NCI-H2029 treated with DMSO at 0.1 percent for 48 hours (cell line): Measurements from ENCODE around the gene ETFA.

Source experiments
- DNase-seq: peaks from one replicate; lab custom pipeline; 2025; lab: John Stamatoyannopoulos, UW

The ETFA gene

DNA sequence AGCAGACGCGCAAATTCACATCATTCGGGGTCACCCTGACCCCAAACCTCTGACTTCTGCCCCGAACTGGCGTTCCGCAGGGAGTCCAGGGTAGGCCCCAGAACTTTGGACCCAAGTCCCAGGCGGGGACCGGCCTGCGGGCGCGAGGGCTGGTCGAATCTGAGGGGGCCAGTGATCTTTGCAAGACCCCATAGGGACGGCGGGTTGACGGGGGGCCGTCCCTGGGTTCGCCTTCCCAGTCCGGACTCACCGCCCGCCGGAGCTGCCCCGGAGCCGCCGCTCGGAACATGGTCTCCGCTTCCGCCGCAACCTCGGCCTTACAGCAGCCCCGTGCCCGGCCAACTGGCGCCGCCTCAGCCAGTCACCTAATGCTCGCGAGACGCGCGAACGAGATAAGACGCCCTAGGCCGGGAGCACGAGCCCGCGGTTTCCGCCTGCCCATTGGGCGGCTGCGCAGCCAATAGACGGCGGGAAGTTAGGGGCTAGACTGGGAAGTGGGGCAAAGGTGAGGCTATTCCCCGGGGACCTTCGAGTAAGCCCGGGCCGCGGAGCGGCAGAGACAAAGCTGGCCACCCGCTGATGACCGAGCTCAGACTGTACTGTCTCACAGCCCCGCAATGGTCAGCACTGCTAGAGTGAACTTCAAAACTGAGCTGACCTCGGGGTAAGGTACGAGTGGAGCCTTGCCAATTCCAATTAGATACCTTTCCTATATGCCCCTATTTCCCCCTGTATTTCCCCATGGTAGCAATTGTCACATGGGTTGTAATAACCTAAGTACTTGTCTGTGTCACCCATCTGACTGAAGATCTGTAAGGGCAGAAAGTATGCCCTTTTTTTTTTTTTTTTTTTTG is at the start of gene ETFA:
ETFA (minus strand) TSS at position 370 of the 854 bp plus-strand sequence; CDS start at position 289, 81 bp downstream.
- DNase-seq = peak; percentile 27

DNA sequence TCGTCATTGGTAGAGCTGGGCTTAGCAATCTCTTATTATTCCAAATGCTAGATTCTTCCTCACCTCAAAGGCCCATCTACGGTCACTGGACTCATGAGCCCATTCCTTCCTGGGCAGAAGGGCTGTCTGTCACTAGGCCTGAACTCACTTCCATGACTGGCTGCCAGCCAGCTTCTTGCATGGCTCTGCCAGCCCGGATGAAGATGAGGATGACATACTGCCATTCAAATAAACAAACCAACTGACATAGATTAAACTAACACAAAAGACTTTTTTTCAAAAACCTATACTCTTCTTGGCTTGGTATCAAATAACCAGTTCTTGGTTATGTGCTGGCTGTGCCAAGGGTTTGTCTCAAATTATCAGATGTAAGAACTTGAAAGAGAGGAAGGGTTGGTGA is 49.1 kb upstream of the ETFA start:
- no peak for DNase-seq

DNA sequence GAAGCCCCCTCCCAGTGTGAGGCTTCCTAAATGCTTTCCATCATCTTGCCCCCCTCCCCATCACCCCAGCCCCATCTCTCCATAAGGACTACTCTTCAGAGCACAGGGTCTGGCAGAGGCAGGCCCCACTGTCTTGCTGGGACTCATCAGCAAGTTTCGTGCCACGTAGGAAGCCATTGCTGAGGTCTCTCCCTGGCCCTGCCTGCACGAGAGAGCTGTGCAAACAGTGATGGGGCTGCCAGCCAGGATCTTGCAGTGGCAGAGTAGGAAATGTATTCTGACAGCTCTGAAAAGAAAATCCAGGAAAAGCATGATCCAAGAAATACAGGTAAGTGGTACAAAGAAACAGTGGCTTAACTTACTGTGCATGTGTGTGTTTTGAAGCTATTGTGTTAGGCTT is 47.9 kb upstream of the ETFA start:
- peak; percentile 21 for DNase-seq

DNA sequence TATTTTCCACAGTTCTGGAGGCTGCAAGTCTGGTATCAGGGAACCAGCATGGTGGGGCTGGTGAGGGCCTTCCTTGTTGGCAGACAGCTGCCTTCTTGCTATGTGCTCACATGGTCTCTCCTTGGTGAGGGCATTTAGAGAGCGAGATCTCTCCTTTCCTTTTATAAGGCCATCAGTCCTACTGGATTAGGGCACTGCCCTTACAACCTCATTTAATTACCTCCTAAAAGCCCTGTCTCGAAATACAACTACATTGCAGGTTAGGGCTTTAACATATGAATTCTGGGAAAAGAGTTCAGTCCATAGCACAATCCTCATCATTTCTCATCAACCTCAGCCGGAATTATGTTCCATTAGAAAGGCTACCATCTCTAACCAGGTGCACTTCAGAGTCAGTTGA is 47.2 kb upstream of the ETFA start:
- DNase-seq = no peak

DNA sequence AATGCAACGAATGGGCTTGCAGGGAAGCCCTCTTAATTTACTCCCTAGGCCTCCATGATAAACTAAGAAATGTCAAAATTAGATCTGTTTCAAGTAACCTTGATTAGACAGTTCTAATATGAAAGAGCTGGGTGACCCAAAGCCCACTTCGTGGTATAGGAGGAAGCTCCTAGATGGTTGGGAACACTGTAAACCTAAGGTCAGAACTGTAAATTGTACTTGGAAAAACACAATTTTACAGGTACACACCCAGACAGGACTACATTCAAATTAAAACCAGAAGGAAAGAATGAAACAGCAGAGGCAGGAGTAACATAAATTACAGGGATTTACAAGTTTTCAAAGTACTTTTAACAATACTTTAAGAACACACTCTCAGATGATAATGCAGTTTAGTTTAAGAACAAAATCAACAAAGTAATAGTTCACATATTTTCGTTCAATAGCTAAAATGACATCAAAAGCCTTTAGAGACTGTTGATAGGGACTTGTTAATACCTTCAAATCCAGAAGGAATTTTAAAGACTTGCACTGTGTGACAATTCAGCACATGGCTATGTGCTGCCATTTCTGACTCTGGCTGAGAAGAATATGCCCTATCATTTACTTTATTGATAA is 43.7 kb upstream of the ETFA start:
- no peak for DNase-seq

DNA sequence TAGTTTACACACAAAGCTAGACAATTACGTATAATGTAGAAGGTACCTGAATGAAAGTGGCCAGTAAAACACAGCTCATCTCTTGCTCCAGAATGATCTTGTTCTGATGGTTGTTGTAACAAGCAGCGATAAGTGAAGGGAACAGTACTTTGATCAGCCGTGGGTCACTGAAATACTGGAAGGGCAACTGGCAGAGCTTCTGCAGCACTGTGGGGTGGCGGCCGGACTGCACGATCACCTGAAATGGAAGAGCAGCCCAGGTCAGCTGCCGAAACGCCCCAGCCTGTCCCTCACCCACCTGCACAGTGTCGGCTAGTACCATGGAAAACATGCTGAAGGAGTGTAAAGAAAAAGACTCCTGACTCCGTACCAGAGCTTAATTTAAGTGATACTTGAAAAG is 42.6 kb upstream of the ETFA start:
- no peak for DNase-seq

DNA sequence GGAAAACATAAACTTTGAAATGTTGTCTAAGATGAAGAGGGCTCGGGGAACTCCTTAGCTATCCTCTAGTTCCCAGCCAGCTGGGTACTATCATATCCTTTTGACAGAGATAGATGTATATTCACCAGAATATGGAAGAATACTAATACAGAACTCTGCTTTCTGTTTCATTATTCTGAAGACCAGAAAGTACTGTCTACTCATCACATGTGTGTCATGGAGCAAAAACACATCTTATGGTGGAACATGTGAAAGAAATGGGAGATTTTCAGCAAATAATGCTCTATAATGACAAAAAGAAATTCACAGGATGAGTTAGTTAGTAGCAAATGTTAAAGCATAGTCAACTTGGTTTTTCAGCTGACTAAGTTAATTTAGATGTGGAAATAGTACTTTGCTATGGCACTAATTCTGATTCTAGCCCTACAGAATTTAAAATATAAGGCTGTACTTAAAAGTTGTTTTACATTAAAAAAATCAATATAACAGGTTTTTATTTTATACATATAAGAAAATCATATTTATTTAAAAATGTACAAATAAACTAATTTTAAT is 41.8 kb upstream of the ETFA start:
- no peak for DNase-seq

DNA sequence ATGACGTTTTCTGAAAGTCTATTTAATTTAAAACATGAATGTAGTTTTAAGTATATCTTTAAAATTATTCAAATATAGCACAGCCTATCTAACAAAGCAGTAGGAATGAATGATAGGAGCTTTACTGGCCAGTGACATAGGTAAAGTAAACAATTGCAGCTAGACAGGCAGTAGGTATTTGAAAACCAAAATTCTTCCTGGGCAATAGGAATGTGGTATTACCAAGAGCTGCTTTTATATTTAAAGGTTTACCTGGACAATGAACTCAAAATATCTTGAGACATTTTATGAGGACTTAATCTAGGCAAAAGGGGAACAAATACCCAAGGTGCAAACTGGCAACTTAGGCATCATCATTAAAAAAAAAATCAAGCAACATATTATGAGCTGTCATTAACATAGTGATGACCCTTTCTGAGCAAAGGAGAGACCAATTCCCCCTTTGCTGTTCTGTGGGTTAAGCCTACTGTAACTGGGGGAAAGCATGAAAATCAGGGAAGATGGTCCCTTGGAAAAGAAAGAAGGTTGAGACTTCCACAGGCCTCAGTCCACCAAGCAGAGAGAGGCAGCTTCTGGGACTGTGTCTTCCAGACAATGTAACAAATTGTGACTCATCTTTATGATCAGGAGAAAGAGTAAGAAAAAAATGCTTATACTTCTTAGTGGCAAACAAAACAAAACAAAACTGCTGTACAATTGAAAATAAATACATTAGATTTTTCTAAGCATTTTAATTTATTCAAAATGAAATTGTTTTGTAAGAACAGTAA is 38.2 kb upstream of the ETFA start:
- DNase-seq = no peak

DNA sequence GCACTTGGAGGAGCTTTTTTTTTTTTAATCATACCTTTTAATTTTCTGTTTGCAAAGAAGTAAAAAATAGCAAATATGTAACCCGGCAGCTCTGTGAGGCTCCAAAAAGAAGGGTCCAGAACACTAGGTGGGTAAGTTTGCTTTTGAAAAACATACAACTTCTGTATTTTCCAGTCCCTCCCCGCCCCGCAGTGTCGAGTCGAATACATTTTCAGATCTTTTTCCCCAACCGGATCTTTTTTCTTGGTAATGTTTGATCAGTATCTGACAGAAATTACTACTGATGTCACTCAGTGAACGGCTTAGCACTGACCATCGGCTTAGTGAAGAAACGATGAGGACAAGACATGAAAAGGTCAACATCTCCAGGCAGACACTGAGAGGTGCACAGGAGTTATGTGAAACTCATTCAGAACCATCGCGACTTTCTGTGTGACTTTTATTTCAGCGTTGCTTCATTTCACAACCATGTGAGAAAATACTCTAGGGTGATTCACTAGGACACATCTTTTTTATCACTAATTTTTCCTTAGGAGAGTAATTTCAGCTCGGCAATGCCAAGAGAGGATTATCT is 36.3 kb upstream of the ETFA start:
- no peak for DNase-seq

DNA sequence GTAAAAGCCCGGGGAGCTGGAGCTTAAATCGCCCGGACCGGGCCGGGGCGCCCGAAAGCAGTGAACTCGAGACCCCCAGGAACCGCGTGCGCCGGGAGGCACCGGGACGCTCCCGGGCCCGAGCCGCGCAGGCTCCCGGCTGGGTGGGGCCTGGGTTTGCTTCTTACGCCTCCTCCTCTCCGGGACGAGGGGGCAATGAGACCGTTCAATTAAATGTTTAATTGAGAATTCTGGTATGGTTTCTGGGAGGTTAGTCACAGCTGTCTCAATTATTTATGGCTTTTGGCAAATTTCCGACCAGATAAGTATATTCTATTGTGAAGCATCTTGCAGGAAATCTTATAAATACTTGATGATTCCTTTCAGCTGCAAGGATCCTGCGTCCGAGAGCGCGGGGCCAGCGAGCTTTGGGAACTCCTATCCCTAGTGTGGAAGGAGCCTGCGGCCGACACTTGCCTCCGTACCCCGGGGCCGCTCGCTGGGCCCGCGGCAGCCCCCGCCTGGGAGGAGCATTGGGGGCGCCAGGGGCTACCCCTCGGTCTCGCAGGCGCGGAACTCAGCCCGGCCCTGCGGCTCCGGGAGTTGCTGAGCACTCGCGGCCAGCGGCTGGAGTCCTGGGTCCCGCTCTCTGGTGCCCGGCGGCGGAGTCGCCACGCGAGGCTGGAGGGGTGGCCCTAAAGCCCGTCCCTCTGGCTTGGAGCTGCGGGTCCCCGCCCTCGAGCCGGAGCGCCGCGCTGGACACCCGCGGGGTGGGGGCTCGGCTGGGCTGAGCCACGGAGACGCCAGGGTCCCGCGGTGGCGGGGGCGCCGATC is 35.6 kb upstream of the ETFA start:
- no peak for DNase-seq

DNA sequence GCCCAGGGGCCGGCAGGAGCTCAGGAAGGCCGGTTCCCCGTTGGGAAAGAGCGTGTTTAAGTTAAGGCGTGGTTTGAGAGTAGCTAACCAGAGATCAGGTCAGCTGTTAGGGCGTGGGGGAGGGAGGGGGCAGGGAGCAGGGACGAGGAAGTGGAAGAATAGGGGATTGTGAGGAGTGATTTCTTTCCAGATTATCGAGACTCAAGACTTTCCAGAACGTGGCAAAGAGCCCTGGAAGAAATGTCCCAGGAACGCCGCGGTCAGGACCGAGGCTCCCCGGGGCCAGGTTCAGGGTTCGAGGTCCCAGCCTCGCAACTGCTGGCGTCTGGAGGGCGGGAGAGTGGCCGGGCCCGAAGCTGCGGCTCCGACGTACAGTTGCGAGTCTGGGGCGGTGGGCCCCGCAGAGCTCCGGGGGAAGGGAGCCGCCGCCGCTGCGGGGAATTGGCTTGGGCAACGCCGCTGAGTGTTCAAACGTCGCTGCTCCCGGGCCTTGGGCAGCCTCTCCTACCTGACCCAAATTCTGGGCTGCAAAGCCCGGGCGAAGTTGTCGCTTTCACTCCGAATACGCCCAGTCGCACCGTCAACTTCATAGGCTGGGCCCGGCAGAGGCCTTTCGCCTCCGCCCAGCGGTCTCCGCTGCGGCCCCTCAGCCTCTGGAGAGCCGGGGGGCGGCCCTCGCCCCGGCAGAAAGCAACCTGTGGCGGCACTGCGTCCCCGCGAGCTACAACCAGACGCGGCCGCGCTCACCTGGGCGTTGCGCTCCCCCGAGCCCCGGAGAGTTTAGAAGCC is 34.8 kb upstream of the ETFA start:
- DNase-seq = no peak

DNA sequence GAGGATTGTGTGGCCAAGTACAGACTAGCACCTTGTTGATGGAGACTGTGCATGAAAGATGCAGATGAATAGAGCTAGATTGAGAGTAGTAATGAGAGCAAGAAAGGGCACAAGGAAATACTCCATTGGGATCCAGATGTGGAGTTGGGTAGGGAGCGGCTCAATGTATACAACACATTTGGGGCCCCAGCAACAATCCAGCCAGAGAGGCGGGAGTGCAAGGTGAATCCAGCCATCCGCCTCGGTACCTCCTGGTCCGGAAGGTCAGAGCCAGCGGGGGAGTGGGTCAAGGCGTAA is 34.3 kb upstream of the ETFA start:
- DNase-seq = no peak

DNA sequence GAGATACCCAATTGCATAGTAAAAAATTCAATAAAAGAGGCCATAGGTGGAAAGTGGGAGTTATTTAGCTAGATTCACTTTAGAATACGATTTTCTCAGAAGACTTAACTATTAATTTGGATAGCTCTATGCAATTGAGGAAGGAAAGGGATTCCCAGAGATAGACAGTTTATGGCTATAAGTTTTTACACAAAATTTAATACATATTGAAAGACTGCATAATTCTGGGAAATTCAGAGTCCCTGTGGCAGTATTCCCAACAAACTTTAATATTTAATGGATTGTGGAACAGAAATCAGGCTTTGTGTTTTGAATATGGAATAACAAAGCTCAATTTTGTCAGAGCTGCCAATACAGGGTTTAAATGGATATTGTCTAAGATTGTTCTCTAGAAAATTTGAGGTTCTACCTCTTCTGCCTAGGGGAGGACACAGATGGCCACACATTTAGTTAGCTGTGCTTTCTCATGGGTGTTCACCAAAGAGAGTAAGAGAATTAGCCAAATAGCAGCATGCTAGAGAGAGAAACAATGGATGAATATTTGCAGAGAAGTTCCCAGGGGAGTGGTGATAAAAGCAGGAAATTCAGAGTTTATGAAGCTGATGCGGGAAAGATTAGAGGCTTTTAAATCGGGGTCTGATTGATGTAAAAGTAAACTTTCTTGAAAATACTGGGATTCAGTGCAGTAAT is 33.8 kb upstream of the ETFA start:
- DNase-seq = no peak

DNA sequence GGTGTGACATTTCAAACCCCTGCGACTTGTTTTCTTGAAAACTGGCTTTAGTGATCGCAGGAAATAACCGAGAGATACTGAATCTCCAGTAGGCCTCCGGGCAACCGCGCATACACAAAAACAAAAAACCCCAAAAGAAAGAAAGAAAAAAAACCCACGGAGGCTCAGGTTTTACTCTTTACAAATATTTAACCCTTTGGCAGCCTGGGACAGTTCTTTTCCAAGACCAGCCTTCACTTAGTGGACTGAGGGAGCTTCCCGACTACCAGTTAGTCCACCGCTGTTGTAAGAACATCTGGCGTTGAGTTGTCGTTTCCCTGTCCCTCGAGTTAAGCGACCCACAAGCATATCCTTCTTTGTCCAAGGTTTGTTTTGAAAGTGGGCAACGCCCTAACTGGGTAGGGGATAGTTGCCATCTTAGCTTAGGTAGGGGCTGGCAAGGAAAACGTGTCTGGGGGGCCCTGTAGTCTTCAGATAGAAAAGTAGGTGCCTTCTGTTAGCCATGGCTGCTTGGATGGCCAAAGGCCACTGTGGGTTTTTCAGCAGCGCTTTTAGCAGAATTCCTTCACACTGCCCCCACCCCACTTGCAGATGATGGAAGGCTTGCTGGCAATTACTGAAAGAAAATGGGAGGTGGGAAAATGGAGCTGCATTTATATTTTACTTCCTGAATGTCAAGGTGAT is 32.2 kb upstream of the ETFA start:
- DNase-seq = no peak

DNA sequence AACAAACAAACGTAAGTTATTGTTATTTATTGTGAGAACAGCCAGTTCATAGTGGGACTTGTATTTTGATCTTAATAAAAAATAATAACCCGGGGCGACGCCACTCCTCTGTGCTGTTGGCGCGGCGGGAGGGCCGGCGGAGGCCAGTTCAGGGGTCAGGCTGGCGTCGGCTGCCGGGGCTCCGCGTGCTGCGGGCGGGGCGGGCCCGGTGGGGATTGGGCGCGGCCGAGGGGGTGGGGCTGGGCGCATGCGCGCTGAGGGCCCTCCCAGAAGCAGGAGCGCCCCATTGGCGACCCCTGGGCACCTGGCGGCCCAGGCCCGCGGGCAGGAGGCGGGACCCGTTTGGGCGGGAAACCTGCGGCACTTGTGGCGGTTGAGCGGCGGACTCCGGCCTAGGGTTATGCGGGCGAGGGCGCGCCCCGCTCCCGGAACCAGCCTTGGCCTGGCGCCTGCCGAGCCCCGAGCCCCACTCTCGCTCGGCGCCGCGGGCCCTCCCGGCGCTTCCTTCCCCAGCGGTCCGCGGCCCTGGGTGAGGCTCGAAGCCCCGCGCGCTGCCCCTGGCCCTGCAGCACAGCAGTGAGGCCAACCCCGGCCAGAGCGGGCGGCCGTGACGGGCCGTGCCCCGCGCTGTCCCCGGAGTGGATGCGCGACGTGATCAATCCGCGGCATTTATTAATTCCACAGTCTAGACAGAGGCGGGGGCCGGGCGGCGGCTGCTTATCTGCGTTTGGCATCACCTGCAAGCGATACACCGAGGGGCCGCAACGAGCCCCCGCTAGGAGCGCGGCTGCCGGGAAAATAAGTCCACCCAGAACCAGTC is 31.3 kb upstream of the ETFA start:
- no peak for DNase-seq

DNA sequence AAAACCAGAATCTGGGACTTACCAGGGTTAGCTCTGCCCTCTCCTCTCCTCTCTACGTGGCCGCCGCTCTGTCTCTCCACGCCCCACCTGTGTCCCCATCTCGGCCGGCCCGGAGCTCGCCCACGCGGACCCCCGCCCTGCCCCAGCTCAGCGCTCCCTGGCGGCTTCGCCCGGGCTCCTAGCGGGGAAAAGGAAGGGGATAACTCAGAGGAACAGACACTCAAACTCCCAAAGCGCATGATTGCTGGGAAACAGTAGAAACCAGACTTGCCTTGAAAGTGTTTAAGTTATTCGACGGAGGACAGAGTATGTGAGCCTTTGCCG is 30.8 kb upstream of the ETFA start:
- no peak for DNase-seq

DNA sequence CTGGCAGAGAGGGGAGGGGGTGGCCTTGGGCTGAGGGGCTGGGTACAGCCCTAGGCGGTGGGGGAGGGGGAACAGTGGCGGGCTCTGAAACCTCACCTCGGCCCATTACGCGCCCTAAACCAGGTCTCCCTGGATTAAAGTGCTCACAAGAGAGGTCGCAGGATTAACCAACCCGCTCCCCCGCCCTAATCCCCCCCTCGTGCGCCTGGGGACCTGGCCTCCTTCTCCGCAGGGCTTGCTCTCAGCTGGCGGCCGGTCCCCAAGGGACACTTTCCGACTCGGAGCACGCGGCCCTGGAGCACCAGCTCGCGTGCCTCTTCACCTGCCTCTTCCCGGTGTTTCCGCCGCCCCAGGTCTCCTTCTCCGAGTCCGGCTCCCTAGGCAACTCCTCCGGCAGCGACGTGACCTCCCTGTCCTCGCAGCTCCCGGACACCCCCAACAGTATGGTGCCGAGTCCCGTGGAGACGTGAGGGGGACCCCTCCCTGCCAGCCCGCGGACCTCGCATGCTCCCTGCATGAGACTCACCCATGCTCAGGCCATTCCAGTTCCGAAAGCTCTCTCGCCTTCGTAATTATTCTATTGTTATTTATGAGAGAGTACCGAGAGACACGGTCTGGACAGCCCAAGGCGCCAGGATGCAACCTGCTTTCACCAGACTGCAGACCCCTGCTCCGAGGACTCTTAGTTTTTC is 30.2 kb upstream of the ETFA start:
- DNase-seq = no peak

DNA sequence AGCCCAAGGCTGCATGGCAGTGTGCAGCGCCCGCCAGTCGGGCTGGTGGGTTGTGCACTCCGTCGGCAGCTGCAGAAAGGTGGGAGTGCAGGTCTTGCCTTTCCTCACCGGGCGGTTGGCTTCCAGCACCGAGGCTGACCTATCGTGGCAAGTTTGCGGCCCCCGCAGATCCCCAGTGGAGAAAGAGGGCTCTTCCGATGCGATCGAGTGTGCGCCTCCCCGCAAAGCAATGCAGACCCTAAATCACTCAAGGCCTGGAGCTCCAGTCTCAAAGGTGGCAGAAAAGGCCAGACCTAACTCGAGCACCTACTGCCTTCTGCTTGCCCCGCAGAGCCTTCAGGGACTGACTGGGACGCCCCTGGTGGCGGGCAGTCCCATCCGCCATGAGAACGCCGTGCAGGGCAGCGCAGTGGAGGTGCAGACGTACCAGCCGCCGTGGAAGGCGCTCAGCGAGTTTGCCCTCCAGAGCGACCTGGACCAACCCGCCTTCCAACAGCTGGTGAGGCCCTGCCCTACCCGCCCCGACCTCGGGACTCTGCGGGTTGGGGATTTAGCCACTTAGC is 29.6 kb upstream of the ETFA start:
- DNase-seq = no peak
